ENCODE results near the gene CTPS1.

DNA sequence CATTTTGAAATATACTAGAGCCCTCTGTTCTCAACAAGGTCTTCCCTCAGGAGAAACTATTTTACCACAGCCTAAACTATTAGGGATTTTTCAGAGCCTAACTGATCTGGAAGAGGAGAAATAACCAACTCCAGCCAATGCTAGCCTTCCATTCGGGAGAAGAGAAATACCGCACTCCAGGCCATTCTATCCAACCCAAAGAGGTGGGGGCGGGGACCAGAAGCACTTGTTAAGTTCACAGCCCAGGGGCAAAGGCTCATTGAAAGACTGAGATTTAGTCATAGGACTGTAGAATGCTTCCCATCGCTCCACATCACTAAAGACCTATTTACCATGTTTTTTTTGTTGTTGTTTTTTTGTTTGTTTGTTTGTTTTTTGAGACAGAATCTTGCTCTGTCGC lies 77.4 kb downstream of the CTPS1 start:
- TF ChIP-seq, protein P1, sequence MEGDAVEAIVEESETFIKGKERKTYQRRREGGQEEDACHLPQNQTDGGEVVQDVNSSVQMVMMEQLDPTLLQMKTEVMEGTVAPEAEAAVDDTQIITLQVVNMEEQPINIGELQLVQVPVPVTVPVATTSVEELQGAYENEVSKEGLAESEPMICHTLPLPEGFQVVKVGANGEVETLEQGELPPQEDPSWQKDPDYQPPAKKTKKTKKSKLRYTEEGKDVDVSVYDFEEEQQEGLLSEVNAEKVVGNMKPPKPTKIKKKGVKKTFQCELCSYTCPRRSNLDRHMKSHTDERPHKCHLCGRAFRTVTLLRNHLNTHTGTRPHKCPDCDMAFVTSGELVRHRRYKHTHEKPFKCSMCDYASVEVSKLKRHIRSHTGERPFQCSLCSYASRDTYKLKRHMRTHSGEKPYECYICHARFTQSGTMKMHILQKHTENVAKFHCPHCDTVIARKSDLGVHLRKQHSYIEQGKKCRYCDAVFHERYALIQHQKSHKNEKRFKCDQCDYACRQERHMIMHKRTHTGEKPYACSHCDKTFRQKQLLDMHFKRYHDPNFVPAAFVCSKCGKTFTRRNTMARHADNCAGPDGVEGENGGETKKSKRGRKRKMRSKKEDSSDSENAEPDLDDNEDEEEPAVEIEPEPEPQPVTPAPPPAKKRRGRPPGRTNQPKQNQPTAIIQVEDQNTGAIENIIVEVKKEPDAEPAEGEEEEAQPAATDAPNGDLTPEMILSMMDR (IDR thresholded peaks at IDR 0.05 in 8 of 11, conservative IDR thresholded peaks at IDR 0.05 in 3 of 11) = no peak
- no peak for TF ChIP-seq POLR2A (IDR thresholded peaks at IDR 0.05)
